Inflammatory macrophage treated with lipopolysaccharide for 1 hour (primary cell): ENCODE measurements around the gene KRTAP4-9.
"Not testable (repeated sequence)": the region's sequence is repeated elsewhere in the genome, so short reads cannot be mapped to it uniquely, and the experiment has no call there.

Experiments
- DNase-seq, 2 donors: peaks; one replicate each; pipeline ENCODE4 v3.0.0-alpha.2; 2020 to 2022

The KRTAP4-9 gene

DNA sequence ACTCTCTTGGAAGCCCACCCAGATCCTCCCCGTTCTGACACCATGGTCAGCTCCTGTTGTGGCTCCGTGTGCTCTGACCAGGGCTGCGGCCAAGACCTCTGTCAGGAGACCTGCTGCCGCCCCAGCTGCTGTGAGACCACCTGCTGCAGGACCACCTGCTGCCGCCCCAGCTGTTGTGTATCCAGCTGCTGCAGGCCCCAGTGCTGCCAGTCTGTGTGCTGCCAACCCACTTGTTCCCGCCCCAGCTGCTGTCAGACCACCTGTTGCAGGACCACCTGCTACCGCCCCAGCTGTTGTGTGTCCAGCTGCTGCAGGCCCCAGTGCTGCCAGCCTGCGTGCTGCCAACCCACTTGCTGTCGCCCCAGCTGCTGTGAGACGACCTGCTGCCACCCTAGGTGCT is at the start of gene KRTAP4-9:
Gene KRTAP4-9 (plus strand): TSS at position 43 of the 400 bp plus-strand sequence. CDS start 0 bp downstream, at position 43.
- not testable (repeated sequence) for DNase-seq

DNA sequence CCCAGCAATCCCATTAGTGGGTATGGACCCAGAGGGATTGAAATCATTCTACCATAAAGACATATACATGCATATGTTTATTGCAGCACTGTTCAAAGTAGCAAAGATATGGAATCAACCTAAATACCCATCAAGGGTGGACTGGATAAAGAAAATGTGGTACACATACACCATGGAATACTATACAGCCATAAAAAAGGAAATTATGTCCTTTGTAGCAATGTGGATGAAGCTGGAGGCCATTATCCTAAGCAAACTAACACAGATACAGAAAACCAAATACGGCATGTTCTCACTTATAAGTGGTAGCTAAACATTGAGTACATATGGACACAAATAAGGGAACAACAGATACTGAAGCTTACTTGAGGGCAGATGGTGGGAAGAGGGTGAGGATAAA is 47.6 kb upstream of the KRTAP4-9 start:
- DNase-seq: no peak

DNA sequence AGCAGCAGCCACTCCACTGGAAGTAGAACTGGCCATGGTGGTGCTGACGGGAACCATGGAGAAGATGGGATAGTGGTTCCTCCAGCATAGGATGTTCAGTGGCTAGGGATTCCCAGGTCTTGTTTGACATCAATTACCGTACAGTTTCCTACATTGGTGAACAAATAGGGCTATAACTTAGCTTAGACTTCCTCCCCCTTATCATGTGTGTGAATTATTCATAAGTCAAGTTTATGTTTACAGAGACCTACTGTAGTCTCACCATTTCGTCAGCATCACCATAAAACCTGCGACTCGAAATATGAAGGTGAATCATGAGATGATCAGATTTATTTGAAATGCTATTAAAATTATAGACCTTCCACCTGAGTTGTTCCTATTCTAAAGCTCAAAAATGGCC is 46.4 kb upstream of the KRTAP4-9 start:
- no peak for DNase-seq

DNA sequence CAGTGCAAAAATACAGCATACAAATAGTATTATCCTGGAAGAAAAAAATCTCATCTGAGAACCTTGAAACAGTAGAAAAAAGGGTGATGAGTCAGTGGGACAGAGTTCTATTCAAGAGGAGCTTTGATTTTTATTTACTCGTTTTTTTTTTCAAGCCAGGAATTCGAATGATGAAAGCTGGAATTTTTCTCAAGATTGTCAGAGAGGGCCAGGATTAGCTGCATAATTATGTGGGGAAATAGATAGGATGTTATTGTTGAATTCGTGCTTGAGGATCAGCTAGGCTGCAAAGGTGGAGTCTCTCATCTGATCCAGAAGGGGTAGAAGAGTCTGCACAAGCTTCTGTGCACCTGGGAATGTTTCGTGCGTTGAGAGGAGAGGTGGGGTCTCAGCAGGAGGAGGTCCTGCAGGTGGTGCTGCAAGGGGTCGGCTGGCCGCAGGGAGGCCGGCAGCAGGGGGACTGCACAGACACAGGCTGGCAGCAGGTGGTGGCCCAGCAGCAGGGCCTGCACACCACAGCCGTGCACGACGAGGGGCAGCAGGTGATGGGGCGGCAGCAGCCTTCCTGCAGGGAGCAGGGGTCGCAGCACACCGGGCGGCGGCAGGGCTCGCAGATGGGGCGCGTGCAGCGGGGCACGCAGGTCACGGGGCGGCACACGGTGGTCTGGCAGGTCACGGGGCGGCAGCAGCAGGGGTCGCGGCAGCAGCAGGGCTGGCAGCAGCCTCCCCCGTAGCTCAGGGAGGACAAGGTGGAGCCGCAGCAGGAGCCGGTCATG is 45.7 kb upstream of the KRTAP4-9 start:
- DNase-seq: not testable (repeated sequence)

DNA sequence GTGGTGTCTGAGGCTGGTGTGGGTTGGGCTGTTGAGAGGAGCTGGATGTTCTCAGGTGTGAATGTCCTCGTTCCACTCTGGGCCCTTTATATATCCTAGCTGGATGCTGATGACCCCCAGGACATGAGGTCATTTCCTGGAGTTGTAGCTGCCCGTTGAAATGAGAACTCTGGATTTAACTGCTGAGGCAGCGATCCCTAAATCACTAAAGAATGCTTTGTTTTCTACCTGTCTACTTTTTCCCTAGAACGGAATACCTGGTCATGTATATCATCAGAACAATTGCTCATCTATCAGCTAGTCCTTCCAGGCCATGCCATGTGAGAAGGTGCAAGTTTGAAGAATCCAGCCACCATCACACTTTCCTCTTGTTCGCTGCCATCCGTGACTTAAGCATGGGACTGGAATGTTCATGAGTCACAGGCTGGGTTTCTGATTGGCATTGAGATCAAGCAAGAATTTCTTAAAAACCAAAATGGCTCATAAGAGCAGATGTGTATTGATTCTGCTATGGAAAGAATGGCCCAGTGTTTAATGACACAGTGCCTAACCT is 45.1 kb upstream of the KRTAP4-9 start, which contains the start of gene KRTAP2-3:
Gene KRTAP2-3 (minus strand): TSS at position 63 of the 553 bp plus-strand sequence. CDS start 64 bp downstream, outside the sequence.
- no peak for DNase-seq

GRCh38 chr17:41061964-41062363 is 43.2 kb upstream of the KRTAP4-9 start:
- no peak for DNase-seq

- DNase-seq: no peak
Measured at GRCh38 chr17:41063449-41063848, 41.7 kb upstream of the KRTAP4-9 start.

DNA sequence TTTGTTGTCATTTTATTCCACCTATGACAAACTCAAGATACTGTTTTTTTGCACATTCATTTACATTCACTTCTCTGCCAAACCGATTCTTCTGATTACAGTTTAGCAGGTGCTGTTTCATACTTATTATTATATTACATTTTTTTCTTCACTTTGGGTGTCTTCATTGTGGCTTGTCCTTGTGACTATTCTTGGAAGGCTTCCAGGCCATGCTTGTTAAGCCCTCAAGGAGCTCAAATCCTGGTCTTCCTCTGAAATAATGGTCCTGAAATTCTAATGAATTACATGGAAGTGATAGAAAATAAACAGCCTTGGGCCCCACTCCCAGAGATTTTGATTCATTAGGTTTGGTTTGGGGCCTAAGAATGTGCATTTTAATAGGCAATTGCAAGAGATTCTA is 40.9 kb upstream of the KRTAP4-9 start:
- DNase-seq: no peak

DNA sequence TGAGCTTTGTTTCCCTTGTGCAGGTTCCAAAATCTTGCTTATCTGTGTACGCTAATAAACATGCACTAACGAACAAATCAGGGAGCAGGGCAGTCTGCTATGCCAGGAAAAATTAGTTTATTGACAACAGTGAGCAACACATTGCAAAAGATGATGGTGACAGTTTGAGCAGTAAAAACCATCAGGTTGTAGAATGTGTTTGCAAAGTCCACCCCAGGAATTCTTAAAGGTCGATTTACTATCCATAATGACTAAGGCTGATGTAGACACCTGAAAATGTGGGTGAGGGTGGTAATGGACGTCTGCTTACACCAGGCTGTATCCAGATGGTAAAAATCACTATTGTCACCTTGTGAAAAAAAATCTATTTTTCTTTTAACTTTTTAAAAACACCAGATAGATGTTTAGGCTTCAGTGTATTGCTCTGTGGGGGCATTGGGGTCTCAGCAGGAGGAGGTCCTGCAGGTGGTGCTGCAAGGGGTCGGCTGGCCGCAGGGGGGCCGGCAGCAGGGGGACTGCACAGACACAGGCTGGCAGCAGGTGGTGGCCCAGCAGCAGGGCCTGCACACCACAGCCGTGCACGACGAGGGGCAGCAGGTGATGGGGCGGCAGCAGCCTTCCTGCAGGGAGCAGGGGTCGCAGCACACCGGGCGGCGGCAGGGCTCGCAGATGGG is 40.0 kb upstream of the KRTAP4-9 start:
- DNase-seq: not testable (repeated sequence)

DNA sequence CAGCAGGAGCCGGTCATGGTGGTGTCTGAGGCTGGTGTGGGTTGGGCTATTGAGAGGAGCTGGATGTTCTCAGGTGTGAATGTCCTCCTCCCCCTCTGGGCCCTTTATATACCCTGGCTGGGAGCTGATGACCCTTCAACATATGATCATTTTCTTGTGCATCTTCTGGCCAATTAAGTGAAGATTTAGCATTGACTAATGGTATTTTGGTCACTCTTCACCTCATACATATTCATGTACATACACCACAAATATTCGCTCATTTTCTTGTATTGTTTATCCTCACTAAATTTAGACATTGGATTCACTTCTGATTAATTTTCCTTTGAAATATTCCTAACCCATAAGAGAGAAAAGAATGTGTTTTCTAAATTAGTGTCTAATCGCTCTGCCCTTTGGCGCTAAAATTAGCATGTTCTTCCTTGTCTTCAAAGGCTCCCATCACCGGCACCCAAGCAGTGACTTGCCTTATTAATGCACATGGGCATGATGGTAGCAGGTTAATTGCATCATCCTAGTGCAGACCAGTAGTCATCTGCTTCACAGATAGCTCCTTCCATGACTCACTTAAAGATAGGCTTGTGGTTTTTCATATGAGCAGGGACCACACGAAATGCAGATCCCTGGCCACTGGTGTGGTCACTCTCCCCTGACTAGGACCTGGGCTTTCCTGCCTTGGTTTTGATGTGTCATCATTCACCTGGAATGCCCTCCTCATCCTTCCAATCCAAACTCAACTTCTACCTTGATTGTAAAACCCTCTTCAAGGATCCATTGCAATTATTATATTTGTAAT is 39.2 kb upstream of the KRTAP4-9 start, which contains the start of gene KRTAP2-4:
Gene KRTAP2-4 (minus strand): TSS at position 51 of the 796 bp plus-strand sequence. CDS start 34 bp downstream, at position 17.
- DNase-seq: peak in 1 of 2 donors; percentile 3

DNA sequence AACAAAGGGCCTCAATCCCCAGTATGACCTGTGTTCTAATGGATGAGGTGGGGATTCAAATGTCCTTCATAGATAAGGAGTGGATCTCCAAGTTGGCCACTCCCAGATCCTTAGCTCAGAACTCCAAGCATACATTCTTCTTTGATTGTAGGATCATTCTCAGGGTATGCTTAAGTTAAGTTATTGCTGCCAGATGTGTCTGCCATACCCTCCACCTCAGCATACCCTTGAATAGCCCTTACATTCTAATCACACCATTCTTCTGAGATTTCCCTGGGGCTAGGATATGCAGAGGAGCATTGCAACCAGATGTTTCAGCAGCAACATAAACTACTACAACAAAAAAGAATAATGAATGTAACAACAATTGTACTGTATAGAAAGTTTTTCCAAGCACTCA is 37.9 kb upstream of the KRTAP4-9 start:
- no peak for DNase-seq

GRCh38 chr17:41069031-41069430 is 36.2 kb upstream of the KRTAP4-9 start:
- no peak for DNase-seq

DNA sequence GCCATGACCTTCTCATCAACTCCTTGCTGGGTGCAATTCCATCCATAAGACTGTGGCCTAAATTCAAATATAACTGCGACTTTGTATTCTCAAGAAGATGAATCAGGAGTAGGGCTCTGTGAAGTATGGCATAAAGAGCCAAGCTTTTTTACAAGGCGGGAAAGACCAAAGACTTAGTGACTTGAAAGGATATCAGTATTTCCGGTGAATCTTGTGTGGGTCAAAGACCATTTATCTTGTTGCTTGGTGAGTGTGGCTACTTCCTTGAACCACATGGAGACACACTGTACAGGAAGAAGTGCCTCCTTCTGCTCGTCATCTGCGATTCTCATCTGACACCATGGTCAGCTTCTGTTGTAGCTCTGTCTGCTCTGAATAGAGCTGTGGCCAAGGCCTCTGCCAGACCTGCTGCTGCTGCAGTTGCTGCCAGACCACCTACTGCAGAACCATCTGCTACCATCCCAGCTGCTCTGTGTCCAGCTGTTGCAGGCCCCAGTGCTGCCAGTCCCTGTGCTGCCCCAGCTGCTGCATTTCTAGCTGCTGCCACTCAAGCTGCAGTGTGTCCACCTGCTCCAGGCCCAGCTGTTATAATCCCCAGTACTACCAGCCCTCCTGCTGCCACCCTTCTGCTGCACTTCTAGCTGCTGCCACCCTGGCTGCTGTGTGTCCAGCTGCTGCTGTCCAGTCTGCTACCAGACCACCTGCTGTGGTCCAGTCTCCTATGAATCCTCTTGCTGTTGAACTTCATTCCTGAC is 33.4 kb upstream of the KRTAP4-9 start:
- DNase-seq: no peak

GRCh38 chr17:41073676-41074075 is 31.5 kb upstream of the KRTAP4-9 start:
- DNase-seq: no peak

DNA sequence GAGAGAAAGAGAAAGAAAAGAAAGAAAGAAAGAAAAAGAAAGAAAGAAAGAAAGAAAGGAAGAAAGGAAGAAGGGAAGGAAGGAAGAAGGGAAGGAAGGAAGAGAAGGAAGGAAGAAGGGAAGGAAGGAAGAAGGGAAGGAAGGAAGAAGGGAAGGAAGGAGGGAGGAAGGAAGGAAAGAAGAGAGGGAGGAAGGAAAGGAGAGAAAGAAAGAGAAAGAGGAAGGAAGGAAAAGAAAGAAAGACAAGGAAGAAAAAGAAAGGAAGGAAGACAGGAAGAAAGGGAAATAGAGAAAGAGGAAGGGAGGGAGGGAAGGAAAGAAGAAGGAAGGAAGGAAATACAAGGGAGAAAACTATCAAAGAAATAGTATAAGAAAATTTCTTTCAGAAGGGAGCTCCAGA is 28.4 kb upstream of the KRTAP4-9 start:
- no peak for DNase-seq

GRCh38 chr17:41082626-41083025 is 22.6 kb upstream of the KRTAP4-9 start:
- no peak for DNase-seq

DNA sequence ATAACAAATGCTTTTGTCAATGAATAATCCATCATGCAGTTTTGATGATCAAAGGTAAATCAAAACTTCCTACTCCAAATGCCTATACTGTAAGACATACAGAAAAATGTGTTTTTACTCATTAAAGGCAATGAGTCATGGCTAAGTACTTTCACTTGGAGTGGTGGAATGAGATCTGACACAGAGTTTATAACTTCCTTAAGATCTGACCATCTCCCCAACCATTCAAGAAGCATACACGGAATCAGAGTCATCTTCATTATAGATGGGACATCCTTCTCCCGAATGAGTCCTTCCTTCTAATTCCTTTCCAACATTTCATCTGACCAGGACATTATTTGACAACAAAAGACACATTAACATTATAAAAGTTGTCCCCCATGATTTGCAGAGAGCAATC is 21.8 kb upstream of the KRTAP4-9 start:
- not testable (repeated sequence) for DNase-seq

DNA sequence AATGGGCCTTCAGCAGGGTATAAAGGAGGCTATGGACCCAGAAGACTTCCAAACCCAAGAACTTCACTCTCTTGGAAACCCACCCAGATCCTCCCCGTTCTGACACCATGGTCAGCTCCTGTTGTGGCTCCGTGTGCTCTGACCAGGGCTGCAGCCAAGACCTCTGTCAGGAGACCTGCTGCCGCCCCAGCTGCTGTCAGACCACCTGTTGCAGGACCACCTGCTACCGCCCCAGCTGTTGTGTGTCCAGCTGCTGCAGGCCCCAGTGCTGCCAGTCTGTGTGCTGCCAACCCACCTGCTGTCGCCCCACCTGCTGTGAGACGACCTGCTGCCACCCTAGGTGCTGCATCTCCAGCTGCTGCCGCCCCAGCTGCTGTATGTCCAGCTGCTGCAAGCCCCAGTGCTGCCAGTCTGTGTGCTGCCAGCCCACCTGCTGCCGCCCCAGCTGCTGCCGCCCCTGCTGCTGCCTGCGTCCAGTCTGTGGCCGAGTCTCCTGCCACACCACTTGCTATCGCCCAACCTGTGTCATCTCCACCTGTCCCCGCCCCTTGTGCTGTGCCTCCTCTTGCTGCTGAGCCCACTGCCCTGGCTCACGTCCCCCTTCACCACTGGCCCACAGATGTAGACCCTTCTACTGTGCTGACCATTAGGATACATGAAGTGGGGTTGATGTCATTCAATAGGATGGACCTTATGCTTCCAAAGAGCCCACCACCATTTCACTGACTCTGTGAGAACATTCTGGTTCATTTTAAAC is 20.9 kb upstream of the KRTAP4-9 start, which contains the start of gene KRTAP4-7:
Gene KRTAP4-7 (plus strand): TSS at position 51 of the 757 bp plus-strand sequence. CDS start 57 bp downstream, at position 108.
- DNase-seq: not testable (repeated sequence)

DNA sequence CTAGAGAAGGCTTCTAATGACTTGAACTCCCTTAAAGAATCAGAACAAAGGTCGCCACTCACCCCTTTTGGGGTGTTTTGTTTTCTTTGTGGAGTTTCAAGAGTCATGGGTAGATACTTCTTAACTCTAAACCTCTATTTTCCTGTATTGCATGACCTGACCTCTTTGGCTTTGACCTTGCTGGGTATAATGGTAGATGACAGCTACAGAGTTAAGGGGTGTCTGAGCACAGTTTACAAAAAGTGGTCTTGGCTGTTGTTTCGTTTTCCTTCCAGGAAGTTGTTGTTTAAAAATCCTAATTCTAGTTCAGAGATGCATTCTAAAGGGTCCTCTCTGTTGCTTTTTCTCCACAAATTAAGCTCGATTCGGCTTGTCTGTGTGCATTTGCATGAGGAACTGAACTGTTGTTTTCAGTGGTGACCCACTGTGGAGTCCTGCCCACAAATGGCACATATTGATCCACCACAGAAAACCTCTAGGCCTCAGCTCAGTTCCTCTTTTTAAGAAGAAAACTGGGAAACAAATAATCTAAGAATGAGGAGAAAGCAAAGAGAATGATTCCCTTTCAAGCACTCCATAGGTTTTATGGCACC is 16.3 kb upstream of the KRTAP4-9 start:
- not testable (repeated sequence) for DNase-seq

DNA sequence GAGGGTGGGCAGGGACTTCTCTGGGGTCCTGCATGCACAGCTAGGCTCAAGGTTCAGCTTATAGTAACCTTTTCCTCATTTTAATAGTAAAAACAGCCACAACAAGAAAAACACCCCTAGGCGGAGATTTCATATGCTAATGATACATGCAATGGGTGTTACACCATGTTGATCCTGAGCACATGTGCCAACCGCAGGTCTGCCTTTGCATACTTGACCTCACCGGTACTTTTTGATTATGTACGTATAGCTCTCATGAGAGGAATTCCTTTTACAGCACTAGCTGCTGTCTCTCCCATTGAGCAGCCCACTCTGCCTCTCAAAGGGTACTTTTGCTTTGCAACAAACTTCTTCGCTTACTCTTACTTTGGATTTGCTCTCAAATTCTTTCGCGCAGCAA is 9.1 kb upstream of the KRTAP4-9 start:
- no peak for DNase-seq

DNA sequence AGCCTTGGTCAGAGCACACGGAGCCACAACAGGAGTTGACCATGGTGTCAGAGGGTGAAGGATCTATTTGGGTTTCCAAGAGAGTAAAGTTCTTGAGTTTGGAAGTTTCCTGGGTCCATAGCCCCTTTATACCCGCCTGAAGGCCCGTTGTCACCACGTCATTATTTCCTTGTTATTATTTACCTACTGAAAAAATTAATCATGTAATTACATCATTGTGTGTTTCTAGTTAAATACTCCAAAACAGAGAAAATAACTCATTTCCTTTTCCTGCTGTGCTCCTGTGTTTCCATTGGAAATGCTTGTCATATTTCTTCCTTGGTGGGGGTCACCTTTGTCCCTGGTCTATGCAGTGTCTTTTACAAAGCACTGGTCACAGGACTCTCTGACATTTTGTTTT is 7.1 kb upstream of the KRTAP4-9 start, which contains the start of gene KRTAP4-8:
Gene KRTAP4-8 (minus strand): TSS at position 101 of the 400 bp plus-strand sequence. CDS start 58 bp downstream, at position 43.
- DNase-seq: no peak
